Astrocyte of the spinal cord (primary cell): ENCODE results near the gene ANKS1B.

Experiments used
- DNase-seq: peaks from one replicate; pipeline ENCODE4 v3.0.0; 2011; ENCODE audit warnings: low read depth, low spot score
- H3K4me3 ChIP-seq: 2 replicates; pipeline ENCODE4 v1.5.1; 2011; ENCODE audit warnings: low read depth, mild to moderate bottlenecking, low read length, moderate library complexity
- CTCF ChIP-seq: IDR thresholded peaks from 2 replicates; pipeline ENCODE4 v1.5.1; 2012; ENCODE audit warnings: low read depth, mild to moderate bottlenecking, low read length, inconsistent platforms
- in situ Hi-C: cut with HindIII; loops from 2 replicates; pipeline ENCODE4 v1.10.0; 2017; ENCODE audit warnings: low sequenced_read_pairs

The ANKS1B gene

DNA sequence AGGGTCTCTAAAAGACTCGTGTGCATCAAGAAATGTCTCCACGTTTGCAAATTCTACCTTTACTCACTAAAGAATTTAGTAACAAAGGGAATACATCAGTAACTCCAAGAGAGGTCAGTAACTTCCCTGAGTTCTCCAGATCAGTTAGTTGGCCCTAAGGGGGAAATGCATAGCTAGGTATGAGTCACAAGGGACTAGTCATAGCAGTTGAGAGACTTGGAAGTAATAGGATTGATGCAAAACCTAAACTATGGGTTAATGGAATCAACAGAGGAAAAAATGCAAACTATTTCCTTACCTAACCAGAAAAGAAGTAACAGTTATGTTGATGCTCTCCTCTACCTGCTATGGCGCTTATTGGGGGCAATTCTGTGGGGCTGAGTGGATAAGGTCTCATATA, 486.0 kb downstream of the ANKS1B start:
- H3K4me3 ChIP-seq = no peak overlapping the region
- peak; percentile 74 for DNase-seq
- no peak for TF ChIP-seq CTCF
- in situ Hi-C loops = no loop called here

GRCh38 chr12:99495799-99496198, 488.9 kb downstream of the ANKS1B start:
- H3K4me3 ChIP-seq = no peak overlapping the region
- in situ Hi-C loops = no loop called here
- no peak for TF ChIP-seq CTCF
- no peak for DNase-seq

GRCh38 chr12:99493197-99493596, 491.5 kb downstream of the ANKS1B start:
- H3K4me3 ChIP-seq = no peak overlapping the region
- in situ Hi-C loops = no loop called here
- no peak for DNase-seq
- TF ChIP-seq CTCF = no peak

DNA sequence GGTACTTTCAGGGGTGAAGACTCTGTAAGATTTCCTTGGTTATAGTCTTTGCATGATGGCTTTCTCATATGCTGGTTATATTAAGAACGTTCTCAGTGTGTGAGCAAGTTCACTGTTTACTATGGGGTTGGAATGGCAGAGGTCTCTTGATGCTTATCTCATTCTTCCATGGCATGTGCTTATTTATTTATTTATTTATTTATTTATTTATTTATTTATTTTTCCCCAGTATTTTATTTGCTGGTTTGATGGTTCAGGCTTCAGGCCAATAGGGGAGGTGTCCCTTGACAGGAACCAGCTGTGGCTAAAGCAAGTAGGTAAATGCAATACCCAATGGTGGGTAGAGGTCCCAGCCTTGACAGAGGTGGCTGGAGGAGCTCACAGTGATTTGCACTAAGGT, 498.5 kb downstream of the ANKS1B start:
- no peak for TF ChIP-seq CTCF
- in situ Hi-C loops = no loop called here
- DNase-seq = no peak
- no peak overlapping the region for H3K4me3 ChIP-seq

GRCh38 chr12:99479149-99479548, 505.6 kb downstream of the ANKS1B start:
- in situ Hi-C loops = no loop called here
- TF ChIP-seq CTCF = no peak
- no peak overlapping the region for H3K4me3 ChIP-seq
- DNase-seq = no peak

- TF ChIP-seq CTCF = no peak
- in situ Hi-C loops = no loop called here
- no peak for DNase-seq
- no peak overlapping the region for H3K4me3 ChIP-seq
Measured at GRCh38 chr12:99476956-99477355, 507.8 kb downstream of the ANKS1B start.
